HG03280 (cell line): ENCODE data around the gene CEBPG.

Source experiments
- ATAC-seq: cut with Tn5 transposase; IDR thresholded peaks from one replicate; pipeline ENCODE4 v1.9.1; 2021; ENCODE audit warnings: mild to moderate bottlenecking, moderate library complexity; ENCODE audit not compliant: unreplicated experiment

The CEBPG gene

GRCh38 chr19:33394006-33394722, 20.7 kb downstream of the CEBPG start:
- ATAC-seq, result no peak

- ATAC-seq, result no peak
Measured at GRCh38 chr19:33394723-33395560, 21.4 kb downstream of the CEBPG start.

GRCh38 chr19:33395561-33396550, 22.3 kb downstream of the CEBPG start:
- ATAC-seq, result no peak

- ATAC-seq, result no peak
Measured at GRCh38 chr19:33396701-33397535, 23.4 kb downstream of the CEBPG start.

GRCh38 chr19:33397536-33398360, 24.2 kb downstream of the CEBPG start:
- no peak for ATAC-seq

- ATAC-seq, result no peak
Measured at GRCh38 chr19:33398361-33399060, 25.0 kb downstream of the CEBPG start.

- ATAC-seq, result no peak
Measured at GRCh38 chr19:33399081-33399744, 25.7 kb downstream of the CEBPG start.

GRCh38 chr19:33399745-33400681, 26.5 kb downstream of the CEBPG start:
- no peak for ATAC-seq

GRCh38 chr19:33400856-33401682, 27.6 kb downstream of the CEBPG start:
- no peak for ATAC-seq

- no peak for ATAC-seq
Measured at GRCh38 chr19:33401683-33402420, 28.3 kb downstream of the CEBPG start.

GRCh38 chr19:33402421-33403220, 29.1 kb downstream of the CEBPG start:
- no peak for ATAC-seq

- ATAC-seq, result no peak
Measured at GRCh38 chr19:33403221-33403972, 29.9 kb downstream of the CEBPG start.

GRCh38 chr19:33403973-33404304, 30.4 kb downstream of the CEBPG start:
- ATAC-seq, result no peak
